A549 (cell line): Measurements from ENCODE around the gene NLRC3.

Experiments
- EP300 ChIP-seq, 2 experiments: fragments of >200 bp; sonication (Bioruptor Twin); formaldehyde crosslinking; IDR thresholded peaks; 2 replicates in 1 of 2; 3 replicates in 1 of 2; pipeline ENCODE4 v1.6.1; 2016 to 2017
- POLR2A ChIP-seq: IDR thresholded peaks from 2 replicates; pipeline ENCODE4 v1.6.1; 2012; ENCODE audit warnings: mild to moderate bottlenecking, low read length
- RNF2 ChIP-seq: fragments of 200-600 bp; sonication (generic); IDR thresholded peaks from 2 replicates; pipeline ENCODE4 v1.6.1; 2016; ENCODE audit warnings: low read depth, mild to moderate bottlenecking, antibody characterized with exemption, moderate library complexity, borderline replicate concordance
- TF ChIP-seq, protein P1 (sequence below): fragments of >200 bp; sonication (Bioruptor Twin); formaldehyde crosslinking; IDR thresholded peaks from 3 replicates; pipeline ENCODE4 v1.5.1; 2016
- TF ChIP-seq, protein P2 (sequence below): IDR thresholded peaks from 2 replicates; pipeline ENCODE4 v1.6.1; 2012

DNA sequence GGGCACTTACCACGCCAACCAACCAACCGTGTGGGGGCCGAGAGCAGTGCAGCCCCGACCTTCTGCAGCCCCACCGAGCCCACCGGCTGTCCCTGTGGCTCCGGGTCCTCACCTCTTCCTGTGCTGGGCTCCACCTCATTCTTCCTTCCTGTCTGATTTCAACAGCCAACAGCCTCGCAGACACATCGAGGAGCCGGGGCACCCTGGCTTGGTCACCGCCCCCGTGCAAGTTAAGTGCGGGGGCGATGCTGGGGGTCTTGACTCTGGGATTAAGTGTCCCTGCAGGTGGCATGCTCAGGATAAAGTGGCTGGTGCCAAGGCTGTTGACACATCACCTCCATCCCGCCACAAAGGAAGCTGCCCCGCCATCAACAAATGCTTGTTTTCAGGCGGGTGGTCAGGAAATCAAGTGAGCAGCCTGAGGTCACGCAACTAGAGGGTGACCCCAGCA lies at the start of gene NLRC3:
- TF ChIP-seq, protein P1, sequence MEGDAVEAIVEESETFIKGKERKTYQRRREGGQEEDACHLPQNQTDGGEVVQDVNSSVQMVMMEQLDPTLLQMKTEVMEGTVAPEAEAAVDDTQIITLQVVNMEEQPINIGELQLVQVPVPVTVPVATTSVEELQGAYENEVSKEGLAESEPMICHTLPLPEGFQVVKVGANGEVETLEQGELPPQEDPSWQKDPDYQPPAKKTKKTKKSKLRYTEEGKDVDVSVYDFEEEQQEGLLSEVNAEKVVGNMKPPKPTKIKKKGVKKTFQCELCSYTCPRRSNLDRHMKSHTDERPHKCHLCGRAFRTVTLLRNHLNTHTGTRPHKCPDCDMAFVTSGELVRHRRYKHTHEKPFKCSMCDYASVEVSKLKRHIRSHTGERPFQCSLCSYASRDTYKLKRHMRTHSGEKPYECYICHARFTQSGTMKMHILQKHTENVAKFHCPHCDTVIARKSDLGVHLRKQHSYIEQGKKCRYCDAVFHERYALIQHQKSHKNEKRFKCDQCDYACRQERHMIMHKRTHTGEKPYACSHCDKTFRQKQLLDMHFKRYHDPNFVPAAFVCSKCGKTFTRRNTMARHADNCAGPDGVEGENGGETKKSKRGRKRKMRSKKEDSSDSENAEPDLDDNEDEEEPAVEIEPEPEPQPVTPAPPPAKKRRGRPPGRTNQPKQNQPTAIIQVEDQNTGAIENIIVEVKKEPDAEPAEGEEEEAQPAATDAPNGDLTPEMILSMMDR, result no peak
- TF ChIP-seq RNF2 (no peak), EP300 (IDR thresholded peaks at IDR 0.05) (no peak), POLR2A (no peak)
- TF ChIP-seq, protein P2, sequence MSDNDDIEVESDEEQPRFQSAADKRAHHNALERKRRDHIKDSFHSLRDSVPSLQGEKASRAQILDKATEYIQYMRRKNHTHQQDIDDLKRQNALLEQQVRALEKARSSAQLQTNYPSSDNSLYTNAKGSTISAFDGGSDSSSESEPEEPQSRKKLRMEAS, result no peak
